ENCODE measurements around the gene LARGE1. TPM values are rescaled to one million over a fixed set of nuclear protein-coding genes. Genes with fewer than 3 reads are reported as not detected.

LARGE1 gene
- total RNA-seq, 1 donor: 22.8 TPM

DNA sequence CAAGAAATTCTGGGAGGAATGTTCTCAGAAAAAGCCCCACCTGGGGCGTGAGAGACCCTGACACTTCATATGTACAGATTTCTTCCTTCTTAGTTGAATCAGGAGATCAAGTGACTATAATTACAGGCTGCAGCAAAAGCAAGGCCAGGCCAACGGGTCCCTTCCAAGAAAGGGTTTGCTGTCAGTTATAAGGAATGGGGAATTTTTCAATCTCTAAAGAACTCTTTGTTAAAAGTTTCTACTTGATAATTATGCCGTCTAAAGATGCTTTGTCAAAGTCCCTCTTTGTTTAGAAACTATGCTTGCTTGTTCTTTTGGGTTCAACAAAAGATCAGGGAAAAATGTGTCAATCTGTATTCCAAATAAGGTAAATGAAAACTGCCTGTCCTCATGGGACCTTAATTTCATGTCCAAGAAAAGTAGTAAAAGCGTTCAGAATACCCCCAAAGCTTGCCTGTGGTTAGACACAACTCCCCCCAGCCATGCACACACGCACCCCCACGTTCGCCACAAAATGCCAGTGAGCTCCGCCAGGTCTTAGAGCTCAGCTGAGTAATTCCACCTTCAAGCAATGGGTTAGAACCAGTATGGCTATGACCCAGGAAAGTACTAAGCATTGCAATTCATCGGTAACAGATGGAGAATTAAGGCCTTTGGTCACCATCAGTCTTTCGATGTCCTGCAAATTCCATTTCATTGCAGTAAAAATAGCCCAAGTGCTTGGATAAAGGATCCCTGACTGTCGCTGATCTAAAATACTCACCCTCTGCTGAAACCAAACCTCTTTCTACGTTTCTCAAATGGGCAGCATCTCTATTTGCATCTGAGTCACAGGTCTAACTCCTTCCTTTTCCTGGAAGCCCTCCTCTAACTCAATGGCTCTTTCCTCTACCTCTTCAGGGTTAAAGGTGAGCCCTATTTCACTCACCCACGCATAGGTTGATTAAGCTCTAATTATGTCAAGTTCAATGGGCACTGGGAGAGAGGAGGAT, 442.9 kb downstream of the LARGE1 start:
- Histone ChIP-seq H3K4me2 (ENCODE audit: insufficient read depth, low read length) (no peak overlapping the region), H4K20me1 (ENCODE audit: insufficient read depth, low read length) (no peaks in the 10 kb centered on the region)
- TF ChIP-seq, protein P1, sequence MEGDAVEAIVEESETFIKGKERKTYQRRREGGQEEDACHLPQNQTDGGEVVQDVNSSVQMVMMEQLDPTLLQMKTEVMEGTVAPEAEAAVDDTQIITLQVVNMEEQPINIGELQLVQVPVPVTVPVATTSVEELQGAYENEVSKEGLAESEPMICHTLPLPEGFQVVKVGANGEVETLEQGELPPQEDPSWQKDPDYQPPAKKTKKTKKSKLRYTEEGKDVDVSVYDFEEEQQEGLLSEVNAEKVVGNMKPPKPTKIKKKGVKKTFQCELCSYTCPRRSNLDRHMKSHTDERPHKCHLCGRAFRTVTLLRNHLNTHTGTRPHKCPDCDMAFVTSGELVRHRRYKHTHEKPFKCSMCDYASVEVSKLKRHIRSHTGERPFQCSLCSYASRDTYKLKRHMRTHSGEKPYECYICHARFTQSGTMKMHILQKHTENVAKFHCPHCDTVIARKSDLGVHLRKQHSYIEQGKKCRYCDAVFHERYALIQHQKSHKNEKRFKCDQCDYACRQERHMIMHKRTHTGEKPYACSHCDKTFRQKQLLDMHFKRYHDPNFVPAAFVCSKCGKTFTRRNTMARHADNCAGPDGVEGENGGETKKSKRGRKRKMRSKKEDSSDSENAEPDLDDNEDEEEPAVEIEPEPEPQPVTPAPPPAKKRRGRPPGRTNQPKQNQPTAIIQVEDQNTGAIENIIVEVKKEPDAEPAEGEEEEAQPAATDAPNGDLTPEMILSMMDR (IDR thresholded peaks at IDR 0.05; ENCODE audit: extremely low read depth, low read depth, low read length): no peak

DNA sequence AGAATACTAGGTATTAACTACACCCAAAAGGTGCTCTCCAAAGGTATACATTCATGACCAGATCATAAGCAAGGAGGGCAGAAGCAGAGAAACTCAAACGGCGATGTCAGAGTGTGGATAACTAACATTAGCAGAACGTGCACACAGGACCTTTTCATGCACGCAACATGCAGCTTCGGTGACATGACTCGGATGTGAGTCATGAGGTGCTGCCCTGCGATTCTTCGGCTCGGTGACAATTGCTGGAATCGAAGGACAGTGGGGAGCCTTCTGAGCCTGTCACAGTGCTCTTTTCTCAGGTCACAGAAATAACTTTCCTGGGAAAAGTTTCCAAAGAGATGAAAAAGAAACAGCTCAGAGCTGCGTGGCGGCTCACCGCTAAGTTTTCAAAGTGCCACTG, 443.6 kb downstream of the LARGE1 start:
- no peaks in the 10 kb centered on the region for H3K79me2 ChIP-seq (ENCODE audit: insufficient read depth, low read length)
- H3K36me3 ChIP-seq (ENCODE audit: insufficient read depth, low read length): no peaks in the 10 kb centered on the region
- no peaks in the 10 kb centered on the region for H3K9me3 ChIP-seq (ENCODE audit: low read depth, low read length)
- no peak overlapping the region for H3K27ac ChIP-seq (ENCODE audit: low read depth, low read length)
- H4K20me1 ChIP-seq (ENCODE audit: insufficient read depth, low read length): no peaks in the 10 kb centered on the region
- peaks cover 7% of the 10 kb centered on the region for H3K4me1 ChIP-seq (ENCODE audit: insufficient read depth, low read length)
- H2AFZ ChIP-seq (ENCODE audit: low read length): no peak overlapping the region
- no peak for DNase-seq (ENCODE audit: insufficient read length, low spot score, missing footprints)
- H3K27me3 ChIP-seq (ENCODE audit: insufficient read depth, low read length): no peaks in the 10 kb centered on the region
- TF ChIP-seq, protein P1 (IDR thresholded peaks at IDR 0.05; ENCODE audit: extremely low read depth, low read depth, low read length): no peak
- H3K4me2 ChIP-seq (ENCODE audit: insufficient read depth, low read length): no peak overlapping the region
- H3K4me3 ChIP-seq (ENCODE audit: insufficient read depth, low read length): no peak overlapping the region

More for the DNA sequence above, 442.9 kb downstream of the LARGE1 start:
- H3K79me2 ChIP-seq (ENCODE audit: insufficient read depth, low read length): no peaks in the 10 kb centered on the region
- no peak overlapping the region for H2AFZ ChIP-seq (ENCODE audit: low read length)
- H3K27me3 ChIP-seq (ENCODE audit: insufficient read depth, low read length): no peaks in the 10 kb centered on the region
- H3K36me3 ChIP-seq (ENCODE audit: insufficient read depth, low read length): no peaks in the 10 kb centered on the region
- no peak for DNase-seq (ENCODE audit: insufficient read length, low spot score, missing footprints)
- H3K4me1 ChIP-seq (ENCODE audit: insufficient read depth, low read length): peaks cover 7% of the 10 kb centered on the region
- no peak overlapping the region for H3K4me3 ChIP-seq (ENCODE audit: insufficient read depth, low read length)
- H3K27ac ChIP-seq (ENCODE audit: low read depth, low read length): no peak overlapping the region
- no peaks in the 10 kb centered on the region for H3K9me3 ChIP-seq (ENCODE audit: low read depth, low read length)

DNA sequence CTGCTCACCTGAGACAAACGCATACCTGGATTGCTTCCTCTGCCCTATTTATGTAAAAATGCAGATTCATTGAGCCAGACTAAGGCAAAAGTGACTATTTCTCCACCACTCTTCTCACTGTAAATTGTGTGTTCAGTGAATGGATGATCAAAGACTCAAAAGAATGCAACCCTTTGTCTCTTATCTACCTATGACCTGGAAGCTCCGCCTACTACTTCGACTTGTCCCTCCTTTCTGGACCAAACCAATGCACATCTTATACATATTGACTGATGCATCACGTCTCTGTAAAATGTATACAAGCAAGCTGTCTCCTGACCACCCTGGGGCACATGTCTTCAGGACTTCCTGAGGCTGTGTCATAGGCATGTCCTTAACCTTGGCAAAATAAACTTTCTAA, 444.1 kb downstream of the LARGE1 start:
- Histone ChIP-seq H3K4me3 (ENCODE audit: insufficient read depth, low read length) (no peak overlapping the region), H3K36me3 (ENCODE audit: insufficient read depth, low read length) (no peaks in the 10 kb centered on the region), H4K20me1 (ENCODE audit: insufficient read depth, low read length) (no peaks in the 10 kb centered on the region), H3K27me3 (ENCODE audit: insufficient read depth, low read length) (no peaks in the 10 kb centered on the region), H3K79me2 (ENCODE audit: insufficient read depth, low read length) (no peaks in the 10 kb centered on the region), H3K4me1 (ENCODE audit: insufficient read depth, low read length) (peaks cover 7% of the 10 kb centered on the region), H3K4me2 (ENCODE audit: insufficient read depth, low read length) (no peak overlapping the region), H3K9me3 (ENCODE audit: low read depth, low read length) (no peaks in the 10 kb centered on the region), H3K27ac (ENCODE audit: low read depth, low read length) (no peak overlapping the region), H2AFZ (ENCODE audit: low read length) (no peak overlapping the region)
- no peak for DNase-seq (ENCODE audit: insufficient read length, low spot score, missing footprints)
- TF ChIP-seq, protein P1 (IDR thresholded peaks at IDR 0.05; ENCODE audit: extremely low read depth, low read depth, low read length): no peak

DNA sequence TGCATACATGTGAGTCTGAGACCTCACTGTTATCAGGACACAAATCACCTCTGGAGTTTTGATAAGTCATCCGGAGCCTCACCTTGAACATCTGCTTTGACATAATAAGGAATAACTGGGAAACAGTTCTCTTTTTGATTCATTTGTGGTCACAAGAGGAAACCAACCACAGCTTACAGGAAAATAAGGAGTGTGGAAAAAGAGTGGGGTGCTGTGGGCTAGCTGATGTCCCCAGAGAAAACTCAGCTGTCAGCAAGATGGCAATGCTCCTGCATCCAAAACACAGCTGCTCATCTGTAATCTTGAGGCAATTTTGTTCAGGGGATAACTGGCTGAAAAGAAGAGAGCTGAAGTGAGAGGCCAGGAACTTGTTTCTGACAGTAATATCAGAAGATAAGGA, 445.7 kb downstream of the LARGE1 start:
- no peaks in the 10 kb centered on the region for H3K79me2 ChIP-seq (ENCODE audit: insufficient read depth, low read length)
- no peak overlapping the region for H3K27ac ChIP-seq (ENCODE audit: low read depth, low read length)
- H3K27me3 ChIP-seq (ENCODE audit: insufficient read depth, low read length): no peaks in the 10 kb centered on the region
- no peaks in the 10 kb centered on the region for H3K36me3 ChIP-seq (ENCODE audit: insufficient read depth, low read length)
- DNase-seq (ENCODE audit: insufficient read length, low spot score, missing footprints): no peak
- peaks cover 7% of the 10 kb centered on the region for H3K4me1 ChIP-seq (ENCODE audit: insufficient read depth, low read length)
- no peak overlapping the region for H3K4me3 ChIP-seq (ENCODE audit: insufficient read depth, low read length)
- no peaks in the 10 kb centered on the region for H3K9me3 ChIP-seq (ENCODE audit: low read depth, low read length)
- TF ChIP-seq, protein P1 (IDR thresholded peaks at IDR 0.05; ENCODE audit: extremely low read depth, low read depth, low read length): no peak
- no peak overlapping the region for H2AFZ ChIP-seq (ENCODE audit: low read length)
- H3K4me2 ChIP-seq (ENCODE audit: insufficient read depth, low read length): no peak overlapping the region
- H4K20me1 ChIP-seq (ENCODE audit: insufficient read depth, low read length): no peaks in the 10 kb centered on the region

All from osteoblast (primary cell).